HG03095 (cell line): ENCODE results near the gene STK32C.

ENCODE experiments used
- ATAC-seq: cut with Tn5 transposase; IDR thresholded peaks from one replicate; pipeline ENCODE4 v1.9.1; 2021; ENCODE audit warnings: moderate library complexity; ENCODE audit not compliant: unreplicated experiment

The STK32C gene

GRCh38 chr10:132236161-132236560 lies 71.6 kb downstream of the STK32C start:
- ATAC-seq: no peak

- no peak for ATAC-seq
Measured at GRCh38 chr10:132234860-132235259, 72.9 kb downstream of the STK32C start.

GRCh38 chr10:132233501-132234085 lies 74.2 kb downstream of the STK32C start:
- no peak for ATAC-seq

GRCh38 chr10:132232981-132233380 lies 74.8 kb downstream of the STK32C start:
- no peak for ATAC-seq

GRCh38 chr10:132232023-132232951 lies 75.5 kb downstream of the STK32C start:
- ATAC-seq: no peak

- ATAC-seq: no peak
Measured at GRCh38 chr10:132231656-132232022, 76.1 kb downstream of the STK32C start.

- ATAC-seq: no peak
Measured at GRCh38 chr10:132230557-132231210, 77.1 kb downstream of the STK32C start.

GRCh38 chr10:132229834-132230556 lies 77.8 kb downstream of the STK32C start:
- no peak for ATAC-seq

GRCh38 chr10:132229096-132229495 lies 78.7 kb downstream of the STK32C start:
- ATAC-seq: no peak

- ATAC-seq: no peak
Measured at GRCh38 chr10:132228616-132229015, 79.1 kb downstream of the STK32C start.

- ATAC-seq: no peak
Measured at GRCh38 chr10:132227851-132228390, 79.8 kb downstream of the STK32C start.

- no peak for ATAC-seq
Measured at GRCh38 chr10:132226586-132227405, 81.0 kb downstream of the STK32C start.

GRCh38 chr10:132225849-132226205 lies 81.9 kb downstream of the STK32C start:
- no peak for ATAC-seq

GRCh38 chr10:132225073-132225848 lies 82.5 kb downstream of the STK32C start:
- ATAC-seq: no peak

GRCh38 chr10:132224343-132225072 lies 83.2 kb downstream of the STK32C start:
- ATAC-seq: no peak

- no peak for ATAC-seq
Measured at GRCh38 chr10:132223611-132224342, 84.0 kb downstream of the STK32C start.

GRCh38 chr10:132223156-132223590 lies 84.6 kb downstream of the STK32C start:
- peak; percentile 97 for ATAC-seq

GRCh38 chr10:132222726-132223125 lies 85.0 kb downstream of the STK32C start:
- ATAC-seq: no peak
